Fibroblast of lung (primary cell): Measurements from ENCODE around the gene MIER3. TPM values are rescaled to one million over a fixed set of nuclear protein-coding genes. Genes with fewer than 3 reads are reported as not detected.

ENCODE experiments used
- DNase-seq, 2 donors: peaks; one replicate each; pipeline versions ENCODE4 v3.0.0 to v3.0.0-alpha.2; 2010; ENCODE audit warnings: low read depth in 2 of 2
- H2AFZ ChIP-seq: 2 replicates; pipeline ENCODE4 v1.5.1; 2012; ENCODE audit warnings: low read length, control low read depth, inconsistent platforms
- H3K27ac ChIP-seq: 2 replicates; pipeline ENCODE4 v1.5.1; 2011; ENCODE audit warnings: low read length, control low read depth; ENCODE audit not compliant: insufficient read depth
- H3K27me3 ChIP-seq: 2 replicates; pipeline ENCODE4 v1.5.1; 2011; ENCODE audit warnings: mild to moderate bottlenecking, low read length; ENCODE audit not compliant: control insufficient read depth, insufficient read depth
- H3K36me3 ChIP-seq: 2 replicates; pipeline ENCODE4 v1.5.1; 2011; ENCODE audit warnings: low read length; ENCODE audit not compliant: control insufficient read depth, insufficient read depth
- H3K4me1 ChIP-seq: 2 replicates; pipeline ENCODE4 v1.5.1; 2011; ENCODE audit warnings: low read length; ENCODE audit not compliant: control insufficient read depth, insufficient read depth; ENCODE audit errors: extremely low read depth
- H3K4me2 ChIP-seq: 2 replicates; pipeline ENCODE4 v1.5.1; 2011; ENCODE audit warnings: low read length, control low read depth; ENCODE audit not compliant: insufficient read depth; ENCODE audit errors: extremely low read depth
- H3K4me3 ChIP-seq, 4 experiments: fragments of 200-600 bp in 1 of 4; sonication (generic) in 1 of 4; replicated peaks in 1 of 4; 2 replicates each; pipeline ENCODE4 v1.5.1; 2011 to 2016; ENCODE audit warnings: low read length in 4 of 4, low read depth in 3 of 4, mild to moderate bottlenecking in 3 of 4, control low read depth in 2 of 4, inconsistent platforms in 1 of 4, mixed read lengths in 1 of 4; ENCODE audit not compliant: insufficient read depth in 1 of 4; ENCODE audit errors: control extremely low read depth in 1 of 4
- H3K79me2 ChIP-seq: 2 replicates; pipeline ENCODE4 v1.5.1; 2012; ENCODE audit warnings: mild to moderate bottlenecking, low read length, inconsistent platforms; ENCODE audit not compliant: control insufficient read depth, insufficient read depth
- H3K9ac ChIP-seq: 2 replicates; pipeline ENCODE4 v1.5.1; 2011; ENCODE audit warnings: mild to moderate bottlenecking, low read length, control low read depth; ENCODE audit not compliant: insufficient read depth
- H3K9me3 ChIP-seq: 2 replicates; pipeline ENCODE4 v1.5.1; 2012; ENCODE audit warnings: low read depth, low read length; ENCODE audit not compliant: control insufficient read depth, insufficient read depth
- H4K20me1 ChIP-seq: 2 replicates; pipeline ENCODE4 v1.5.1; 2011; ENCODE audit warnings: low read length; ENCODE audit not compliant: control insufficient read depth, insufficient read depth; ENCODE audit errors: extremely low read depth
- EZH2 ChIP-seq: IDR thresholded peaks from 2 replicates; pipeline ENCODE4 v1.5.1; 2012; ENCODE audit warnings: low read length, control low read depth, mild to moderate bottlenecking; ENCODE audit errors: missing control alignments
- polyA plus RNA-seq, 2 donors: library from polyadenylated mRNA; depleted of rRNA in 1 of 2; stranded (reverse) in 1 of 2; unstranded in 1 of 2; fragments of >200 nt; gene quantifications; 2 replicates each; pipeline ENCODE4 v1.2.1, GENCODE V29; 2011 to 2012; ENCODE audit warnings: missing spikeins in 1 of 2
- total RNA-seq: library from RNA; depleted of rRNA; stranded (reverse); fragments of >200 nt; gene quantifications from 2 replicates; pipeline ENCODE4 v1.2.1, GENCODE V29; 2014
- TF ChIP-seq, protein P1 (sequence below), 2 donors: IDR thresholded peaks in 1 of 2; conservative IDR thresholded peaks in 1 of 2; 1 replicate in 1 of 2; 2 replicates in 1 of 2; pipeline ENCODE4 v1.5.1; 2011 to 2012; ENCODE audit warnings: low read length in 2 of 2, control low read depth in 1 of 2, inconsistent platforms in 1 of 2, low read depth in 1 of 2, mild to moderate bottlenecking in 1 of 2

MIER3 gene
- total and polyA plus RNA-seq, 2 donors (not counting 1 experiment from before 2014, with no cell fraction given), result 13.2 to 16.9 TPM

- Histone ChIP-seq H3K27me3 (peaks cover 3% of the 10 kb centered on the region), H3K79me2 (peaks cover 22% of the 10 kb centered on the region), H2AFZ (peak overlapping the region; percentile 57), H3K9ac (peak overlapping the region; percentile 82), H3K27ac (peak overlapping the region; percentile 79), H3K4me1 (no peaks in the 10 kb centered on the region), H4K20me1 (no peaks in the 10 kb centered on the region), H3K36me3 (peaks cover 3% of the 10 kb centered on the region), H3K9me3 (no peaks in the 10 kb centered on the region), H3K4me3 (peak overlapping the region; percentile 80 to 92 (median 86)), H3K4me2 (peak overlapping the region; percentile 88)
- DNase-seq, result peak in 1 of 2 donors; percentile 2
- TF ChIP-seq, protein P1, sequence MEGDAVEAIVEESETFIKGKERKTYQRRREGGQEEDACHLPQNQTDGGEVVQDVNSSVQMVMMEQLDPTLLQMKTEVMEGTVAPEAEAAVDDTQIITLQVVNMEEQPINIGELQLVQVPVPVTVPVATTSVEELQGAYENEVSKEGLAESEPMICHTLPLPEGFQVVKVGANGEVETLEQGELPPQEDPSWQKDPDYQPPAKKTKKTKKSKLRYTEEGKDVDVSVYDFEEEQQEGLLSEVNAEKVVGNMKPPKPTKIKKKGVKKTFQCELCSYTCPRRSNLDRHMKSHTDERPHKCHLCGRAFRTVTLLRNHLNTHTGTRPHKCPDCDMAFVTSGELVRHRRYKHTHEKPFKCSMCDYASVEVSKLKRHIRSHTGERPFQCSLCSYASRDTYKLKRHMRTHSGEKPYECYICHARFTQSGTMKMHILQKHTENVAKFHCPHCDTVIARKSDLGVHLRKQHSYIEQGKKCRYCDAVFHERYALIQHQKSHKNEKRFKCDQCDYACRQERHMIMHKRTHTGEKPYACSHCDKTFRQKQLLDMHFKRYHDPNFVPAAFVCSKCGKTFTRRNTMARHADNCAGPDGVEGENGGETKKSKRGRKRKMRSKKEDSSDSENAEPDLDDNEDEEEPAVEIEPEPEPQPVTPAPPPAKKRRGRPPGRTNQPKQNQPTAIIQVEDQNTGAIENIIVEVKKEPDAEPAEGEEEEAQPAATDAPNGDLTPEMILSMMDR (conservative IDR thresholded peaks at IDR 0.05 in 1 of 2, IDR thresholded peaks at IDR 0.05 in 1 of 2; ENCODE audit: low read depth in 1 of 2, low read length in 2 of 2), result no peak
- no peak for TF ChIP-seq EZH2
These were observed 587 bp downstream of the MIER3 start for GRCh38 chr5:56951126-56951945.

- H3K9me3 ChIP-seq, result no peaks in the 10 kb centered on the region
- DNase-seq, result peak; percentile 66 to 81
- peak overlapping the region; percentile 24 for H2AFZ ChIP-seq
- H3K9ac ChIP-seq, result peak overlapping the region; percentile 62
- H3K79me2 ChIP-seq, result peaks cover 22% of the 10 kb centered on the region
- peak overlapping the region; percentile 88 for H3K4me2 ChIP-seq
- no peak for TF ChIP-seq EZH2
- TF ChIP-seq, protein P1 (conservative IDR thresholded peaks at IDR 0.05 in 1 of 2, IDR thresholded peaks at IDR 0.05 in 1 of 2; ENCODE audit: low read depth in 1 of 2, low read length in 2 of 2), result no peak
- H3K4me3 ChIP-seq, result peak overlapping the region; percentile 80 to 92 (median 86)
- peaks cover 3% of the 10 kb centered on the region for H3K27me3 ChIP-seq
- H3K27ac ChIP-seq, result peak overlapping the region; percentile 79
- H4K20me1 ChIP-seq, result no peaks in the 10 kb centered on the region
- H3K4me1 ChIP-seq, result no peaks in the 10 kb centered on the region
- peaks cover 3% of the 10 kb centered on the region for H3K36me3 ChIP-seq
These were observed 1.2 kb downstream of the MIER3 start for GRCh38 chr5:56950626-56951125.

GRCh38 chr5:56947052-56947451 lies 4.9 kb downstream of the MIER3 start:
- Histone ChIP-seq H3K9ac (no peak overlapping the region), H3K79me2 (peaks cover 22% of the 10 kb centered on the region), H3K4me3 (no peak overlapping the region), H3K27ac (no peak overlapping the region), H3K9me3 (no peaks in the 10 kb centered on the region), H3K27me3 (no peaks in the 10 kb centered on the region), H3K4me1 (no peaks in the 10 kb centered on the region), H2AFZ (no peak overlapping the region), H3K36me3 (peaks cover 4% of the 10 kb centered on the region), H3K4me2 (no peak overlapping the region), H4K20me1 (no peaks in the 10 kb centered on the region)
- TF ChIP-seq EZH2, result no peak
- TF ChIP-seq, protein P1 (conservative IDR thresholded peaks at IDR 0.05 in 1 of 2, IDR thresholded peaks at IDR 0.05 in 1 of 2; ENCODE audit: low read depth in 1 of 2, low read length in 2 of 2), result no peak
- DNase-seq, result no peak
